Ovary (tissue), 9 donors: ENCODE measurements around the gene TPRA1. TPM values are rescaled to one million over a fixed set of nuclear protein-coding genes. Genes with fewer than 3 reads are reported as not detected.

Experiments
- DNase-seq, 5 donors: peaks; one replicate each; pipeline ENCODE4 v3.0.0-alpha.2; 2019 to 2020
- H3K27ac ChIP-seq, 2 donors: fragments of 200-600 bp; one replicate each; pipeline versions ENCODE4 v1.5.1 to v1.8.0; 2019 to 2022
- H3K27me3 ChIP-seq: fragments of 200-600 bp; one replicate; pipeline ENCODE4 v1.8.0; 2022
- H3K36me3 ChIP-seq: fragments of 200-600 bp; sonication (generic); one replicate; pipeline ENCODE4 v1.5.1; 2019
- H3K4me1 ChIP-seq: one replicate; pipeline ENCODE4 v1.8.1; 2013; ENCODE audit warnings: mild to moderate bottlenecking, moderate library complexity; ENCODE audit not compliant: insufficient read depth
- H3K4me3 ChIP-seq: fragments of 200-600 bp; sonication (generic); one replicate; pipeline ENCODE4 v1.5.1; 2017
- H3K9me3 ChIP-seq, 2 donors: fragments of 200-600 bp in 1 of 2; sonication (generic) in 1 of 2; one replicate each; pipeline versions ENCODE4 v1.5.1 to v1.8.1; 2013 to 2019; ENCODE audit warnings: mild to moderate bottlenecking in 1 of 2, moderate library complexity in 1 of 2
- EP300 ChIP-seq: sonication (generic); formaldehyde crosslinking; IDR thresholded peaks from one replicate; pipeline ENCODE4 v1.6.1; 2017; ENCODE audit warnings: antibody characterized with exemption
- POLR2A ChIP-seq: fragments of 450-650 bp; IDR thresholded peaks from one replicate; pipeline ENCODE4 v1.6.1; 2017; ENCODE audit warnings: antibody characterized with exemption, mild to moderate bottlenecking, moderate library complexity
- WGBS, 3 donors: extraction: QIAGEN DNeasy Blood & Tissue Kit in 1 of 3; methylation state at CpG; one replicate each; pipeline versions ENCODE4 v1.1.5 to v1.1.7; 2013 to 2017; 5-methylcytosine and 5-hydroxymethylcytosine counted together
- intact Hi-C, 4 donors: fragments of 100-400 bp; cut with DNase I; formaldehyde crosslinking; loops; one replicate each; pipeline versions ENCODE4 v1.11.0 to v1.15.1; 2022 to 2023
- polyA plus RNA-seq, 2 donors: library from polyadenylated mRNA; stranded (reverse); fragments of 200-250 nt in 1 of 2; fragments of 350-450 nt in 1 of 2; fragmentation: Illumina TruSeq in 1 of 2; extraction: RNeasy Lipid Tissue Mini Kit (QIAGEN cat#74804) in 1 of 2; gene quantifications; one replicate each; pipeline ENCODE4 v1.2.3, GENCODE V29; 2013 to 2014
- total RNA-seq, 7 donors: library from RNA; depleted of rRNA in 2 of 7; stranded (reverse); fragments of >200 nt in 2 of 7; fragmentation: NEBNext Ultra II Directional in 3 of 7; extraction: Animal tissue kit (Norgen Biotek cat#: 25700) in 3 of 7; gene quantifications; one replicate each; pipeline versions ENCODE4 v1.1.0 to v1.2.4, GENCODE V29; 2016 to 2023
- TF ChIP-seq, protein P1 (sequence below), 3 donors: fragments of 450-650 bp in 2 of 3; fragments of 200-600 bp in 1 of 3; IDR thresholded peaks; one replicate each; pipeline versions ENCODE4 v1.5.1 to v1.8.0; 2016 to 2022; ENCODE audit warnings: antibody characterized with exemption in 3 of 3, mild to moderate bottlenecking in 1 of 3
- donor health status: DM: no; HTN: no; CAD: no; lungs with moderate emphysema.
- donor health status: DM: no; HTN: no; CAD: no.
- donor health status: Bipolar disorder and iron deficiency.
- donor health status: DM: yes; HTN: yes; CAD: no.
- donor health status: DM: no; HTN: no; CAD: no.
- donor health status: DM: yes; HTN: yes; CAD: no.

The TPRA1 gene
- total and polyA plus RNA-seq, 9 donors = 6.4 to 40.3 (median 36.6) TPM

DNA sequence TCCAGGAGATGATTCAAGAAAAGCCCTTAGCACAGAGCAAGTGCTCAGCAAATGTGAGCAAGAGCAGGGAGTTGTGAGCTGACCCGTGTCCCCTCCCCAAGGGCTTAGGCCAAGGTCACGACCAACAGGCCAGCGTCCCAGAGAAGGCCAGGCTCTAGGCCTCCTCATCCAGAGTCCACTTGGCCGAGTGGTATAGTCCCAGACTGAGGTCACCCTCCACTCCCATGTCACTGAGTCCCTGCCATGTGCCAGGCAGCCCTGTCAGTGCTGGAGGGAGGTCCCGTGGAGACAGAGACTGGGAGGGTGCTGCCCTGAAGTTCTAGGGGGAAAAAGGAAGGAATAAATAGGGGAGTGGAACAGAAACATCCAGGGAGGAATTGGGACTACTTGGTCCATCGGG is 44.0 kb downstream of the TPRA1 start:
- no peaks in the 10 kb centered on the region for H3K9me3 ChIP-seq
- H3K4me3 ChIP-seq = no peak overlapping the region
- 56 to 72% (median 61%) methylated on average over 6 of the region's 6 CpGs for WGBS, 3 donors
- H3K27ac ChIP-seq = peak overlapping the region in 1 of 2 donors; percentile 22
- no peak for DNase-seq
- no peaks in the 10 kb centered on the region for H3K27me3 ChIP-seq
- no peak for TF ChIP-seq POLR2A
- TF ChIP-seq, protein P1, sequence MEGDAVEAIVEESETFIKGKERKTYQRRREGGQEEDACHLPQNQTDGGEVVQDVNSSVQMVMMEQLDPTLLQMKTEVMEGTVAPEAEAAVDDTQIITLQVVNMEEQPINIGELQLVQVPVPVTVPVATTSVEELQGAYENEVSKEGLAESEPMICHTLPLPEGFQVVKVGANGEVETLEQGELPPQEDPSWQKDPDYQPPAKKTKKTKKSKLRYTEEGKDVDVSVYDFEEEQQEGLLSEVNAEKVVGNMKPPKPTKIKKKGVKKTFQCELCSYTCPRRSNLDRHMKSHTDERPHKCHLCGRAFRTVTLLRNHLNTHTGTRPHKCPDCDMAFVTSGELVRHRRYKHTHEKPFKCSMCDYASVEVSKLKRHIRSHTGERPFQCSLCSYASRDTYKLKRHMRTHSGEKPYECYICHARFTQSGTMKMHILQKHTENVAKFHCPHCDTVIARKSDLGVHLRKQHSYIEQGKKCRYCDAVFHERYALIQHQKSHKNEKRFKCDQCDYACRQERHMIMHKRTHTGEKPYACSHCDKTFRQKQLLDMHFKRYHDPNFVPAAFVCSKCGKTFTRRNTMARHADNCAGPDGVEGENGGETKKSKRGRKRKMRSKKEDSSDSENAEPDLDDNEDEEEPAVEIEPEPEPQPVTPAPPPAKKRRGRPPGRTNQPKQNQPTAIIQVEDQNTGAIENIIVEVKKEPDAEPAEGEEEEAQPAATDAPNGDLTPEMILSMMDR (IDR thresholded peaks at IDR 0.05) = no peak
- no peaks in the 10 kb centered on the region for H3K36me3 ChIP-seq
- intact Hi-C loops = loop anchor here in 2 of 4 donors (5.0 to 10.0 kb wide), 5 partner anchors 89 to 1022 kb away; partner anchors contain the start of gene CHST13 (in 2 of the 2)
- peaks cover 4% of the 10 kb centered on the region for H3K4me1 ChIP-seq

DNA sequence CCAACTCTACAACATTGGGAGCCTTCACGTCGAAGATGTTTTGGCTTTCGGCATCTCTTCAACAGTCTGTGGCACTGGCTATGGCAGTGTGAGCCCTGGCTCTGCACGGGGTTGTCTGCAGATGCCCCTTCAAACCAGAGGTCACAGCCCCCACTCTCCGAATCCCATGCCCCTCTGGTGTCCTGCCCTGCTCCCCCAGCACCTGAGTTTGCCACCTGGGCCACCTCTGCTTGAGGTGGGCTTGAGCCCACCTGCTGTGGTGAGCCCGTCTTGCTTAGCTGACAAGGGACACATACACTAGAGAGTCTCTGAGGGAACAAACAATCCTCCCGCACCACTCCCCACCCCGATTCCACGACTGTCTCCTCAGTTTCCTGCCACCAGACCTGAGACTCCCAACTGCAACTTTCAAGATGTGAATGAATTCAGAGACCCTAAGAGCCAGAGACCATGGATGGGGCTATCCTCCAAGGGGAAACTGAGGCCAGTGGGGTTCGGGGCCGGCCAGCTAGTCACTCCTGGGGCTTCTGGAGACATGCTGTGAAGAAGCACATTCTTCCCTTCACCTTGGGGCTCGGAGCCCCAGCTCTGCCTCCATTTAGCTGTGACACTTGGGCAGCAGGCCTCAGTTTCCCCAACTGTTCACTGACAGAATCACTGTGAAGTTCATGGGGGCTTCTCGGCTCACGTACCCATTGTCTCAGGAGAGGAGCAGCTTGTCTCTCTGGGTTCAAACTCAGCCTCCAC is 44.6 kb downstream of the TPRA1 start:
- Histone ChIP-seq H3K27me3 (no peaks in the 10 kb centered on the region), H3K9me3 (no peaks in the 10 kb centered on the region), H3K4me1 (peaks cover 4% of the 10 kb centered on the region), H3K27ac (no peak overlapping the region), H3K4me3 (no peak overlapping the region), H3K36me3 (no peaks in the 10 kb centered on the region)
- DNase-seq = no peak
- 87 to 94% (median 91%) methylated on average over 14 of the region's 14 CpGs for WGBS, 3 donors
- no peak for TF ChIP-seq POLR2A
- TF ChIP-seq, protein P1 (IDR thresholded peaks at IDR 0.05) = no peak
- intact Hi-C loops = loop anchor here in 2 of 4 donors (5.0 to 10.0 kb wide), 5 partner anchors 89 to 1021 kb away; partner anchors contain the start of gene CHST13 (in 2 of the 2)

DNA sequence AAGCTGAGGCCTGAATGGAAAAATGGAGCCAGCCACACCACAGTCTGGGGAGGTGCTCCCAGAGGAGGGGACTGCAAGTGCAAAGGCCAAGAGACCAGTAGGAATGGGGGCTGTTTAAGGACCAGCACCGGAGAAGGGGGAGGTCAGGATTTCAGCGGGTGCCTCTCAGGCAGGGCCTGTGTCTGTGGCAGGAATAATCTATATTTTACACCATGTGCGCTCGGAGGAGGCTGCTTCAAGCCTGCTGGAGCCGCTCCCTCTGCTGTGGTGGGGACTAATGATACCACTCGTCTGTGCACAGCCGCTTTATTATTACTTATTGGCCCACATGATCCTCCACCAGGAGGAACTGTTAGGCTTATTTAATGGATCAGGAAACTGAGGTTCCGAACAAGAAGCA is 45.3 kb downstream of the TPRA1 start:
- TF ChIP-seq, protein P1 (IDR thresholded peaks at IDR 0.05) = no peak
- no peak for TF ChIP-seq POLR2A
- no peak for TF ChIP-seq EP300
- H3K36me3 ChIP-seq = no peaks in the 10 kb centered on the region
- H3K4me3 ChIP-seq = no peak overlapping the region
- 83 to 89% (median 85%) methylated on average over 8 of the region's 8 CpGs for WGBS, 3 donors
- H3K27me3 ChIP-seq = no peaks in the 10 kb centered on the region
- intact Hi-C loops = loop anchor here in 2 of 4 donors (5.0 to 10.0 kb wide), 5 partner anchors 88 to 1020 kb away; partner anchors contain the start of gene CHST13 (in 2 of the 2)
- DNase-seq = no peak
- H3K27ac ChIP-seq = no peak overlapping the region
- H3K9me3 ChIP-seq = no peaks in the 10 kb centered on the region
- peaks cover 4% of the 10 kb centered on the region for H3K4me1 ChIP-seq

DNA sequence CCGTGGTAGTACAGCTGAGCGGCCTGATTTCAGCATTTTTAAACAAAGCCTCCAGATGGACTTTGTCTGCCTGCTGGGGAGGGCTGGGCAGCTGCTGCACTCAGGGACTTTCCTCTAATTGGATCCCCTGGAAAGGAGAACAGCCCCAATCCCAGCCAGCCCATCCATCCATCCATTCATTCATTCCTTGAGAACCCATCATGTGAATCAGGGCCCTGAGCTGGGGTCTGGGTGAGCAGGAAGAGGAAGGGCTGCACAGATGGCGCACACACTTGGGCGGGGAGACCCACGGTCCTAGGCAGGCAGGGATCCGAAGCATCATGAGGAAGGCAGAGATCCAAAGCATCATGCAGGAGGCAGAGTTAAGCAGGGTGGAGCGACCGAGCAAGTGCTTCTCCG is 45.7 kb downstream of the TPRA1 start:
- Histone ChIP-seq H3K27me3 (no peaks in the 10 kb centered on the region), H3K27ac (no peak overlapping the region), H3K36me3 (no peaks in the 10 kb centered on the region), H3K4me3 (no peak overlapping the region), H3K9me3 (no peaks in the 10 kb centered on the region), H3K4me1 (peaks cover 4% of the 10 kb centered on the region)
- intact Hi-C loops = loop anchor here in 2 of 4 donors (5.0 to 10.0 kb wide), 6 partner anchors 88 to 1020 kb away; partner anchors contain the start of gene CHST13 (in 2 of the 2)
- DNase-seq = peak in 1 of 5 donors; percentile 20
- TF ChIP-seq, protein P1 (IDR thresholded peaks at IDR 0.05) = no peak
- TF ChIP-seq POLR2A = no peak
- no peak for TF ChIP-seq EP300
- WGBS, 3 donors = 52 to 64% (median 60%) methylated on average over 9 of the region's 9 CpGs
